NCI-H446 treated with DMSO at 0.1 percent for 48 hours (cell line): Measurements from ENCODE around the gene CCDC177.

Experiments used
- DNase-seq: peaks from one replicate; lab custom pipeline; 2025; lab: John Stamatoyannopoulos, UW

Gene CCDC177

GRCh38 chr14:69561893-69562292, 12.8 kb downstream of the CCDC177 start:
- DNase-seq = no peak

GRCh38 chr14:69560826-69561225, 13.8 kb downstream of the CCDC177 start:
- no peak for DNase-seq

GRCh38 chr14:69559581-69560011, 15.1 kb downstream of the CCDC177 start:
- peak; percentile 78 for DNase-seq

GRCh38 chr14:69558774-69559173, 15.9 kb downstream of the CCDC177 start:
- DNase-seq = no peak

DNA sequence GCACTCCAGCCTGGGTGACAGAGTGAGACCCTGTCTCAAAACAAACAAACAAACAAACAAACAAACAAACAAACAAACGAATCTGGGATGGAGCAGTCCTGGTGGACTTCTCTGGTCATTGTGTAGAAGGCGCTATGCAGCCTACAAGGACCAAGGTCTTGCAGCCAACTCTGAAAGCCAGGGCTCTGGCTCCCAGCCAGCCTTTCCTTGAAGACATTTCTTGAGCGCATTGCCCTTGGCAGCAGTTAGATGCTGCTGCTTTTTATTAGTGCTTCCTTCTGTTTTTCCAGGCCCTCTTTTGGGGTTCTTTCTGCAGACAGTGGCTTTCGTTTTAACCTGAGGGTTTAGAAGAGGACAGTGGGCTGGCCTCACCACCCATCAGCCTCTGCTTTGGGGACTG, 20.2 kb downstream of the CCDC177 start:
- DNase-seq = peak; percentile 32

- no peak for DNase-seq
Observed at GRCh38 chr14:69553252-69553651, 21.4 kb downstream of the CCDC177 start.

DNA sequence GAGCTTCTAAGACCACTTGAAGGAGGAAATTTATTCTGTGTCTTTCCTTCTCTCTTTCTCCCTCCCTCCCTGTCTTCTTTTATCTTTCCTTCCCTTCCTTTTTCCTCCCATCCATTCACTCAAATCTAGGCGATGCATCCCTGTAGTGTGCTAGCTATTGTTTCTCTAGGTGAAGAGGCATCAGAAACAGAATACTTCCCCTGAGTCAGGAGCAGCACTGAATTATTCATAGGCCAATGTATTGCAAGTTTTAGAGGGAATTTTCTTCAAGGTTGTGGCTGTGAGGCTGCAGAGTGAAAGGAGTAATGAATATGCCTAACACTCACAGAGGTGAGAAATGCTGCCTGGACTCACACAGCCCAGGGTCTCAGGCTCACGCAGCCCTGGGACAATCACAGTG, 23.2 kb downstream of the CCDC177 start:
- DNase-seq = no peak

GRCh38 chr14:69548566-69548965, 26.1 kb downstream of the CCDC177 start:
- no peak for DNase-seq

GRCh38 chr14:69547701-69548348, 26.8 kb downstream of the CCDC177 start:
- no peak for DNase-seq

GRCh38 chr14:69543341-69544115, 31.1 kb downstream of the CCDC177 start:
- DNase-seq = peak; percentile 10

DNA sequence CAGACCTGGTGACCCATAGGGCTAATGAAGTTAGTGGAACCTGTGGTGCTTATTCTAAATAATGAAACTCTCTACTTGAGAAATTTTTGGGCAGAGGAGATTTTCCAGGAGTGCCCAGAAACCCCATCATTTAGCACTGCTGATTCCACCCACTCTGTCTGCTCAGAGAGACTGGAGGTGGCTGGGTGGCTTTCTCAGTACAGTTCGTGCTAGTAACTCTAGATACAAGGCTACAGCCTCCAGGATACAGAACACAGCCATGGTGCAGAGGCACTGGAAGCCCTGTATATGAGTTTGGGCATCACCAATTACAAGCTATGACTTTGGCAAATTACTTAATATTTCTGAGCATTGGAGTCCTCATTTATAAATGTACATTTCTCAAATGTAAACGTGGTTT, 32.4 kb downstream of the CCDC177 start:
- DNase-seq = no peak

- DNase-seq = no peak
Observed at GRCh38 chr14:69540654-69541335, 33.9 kb downstream of the CCDC177 start.

DNA sequence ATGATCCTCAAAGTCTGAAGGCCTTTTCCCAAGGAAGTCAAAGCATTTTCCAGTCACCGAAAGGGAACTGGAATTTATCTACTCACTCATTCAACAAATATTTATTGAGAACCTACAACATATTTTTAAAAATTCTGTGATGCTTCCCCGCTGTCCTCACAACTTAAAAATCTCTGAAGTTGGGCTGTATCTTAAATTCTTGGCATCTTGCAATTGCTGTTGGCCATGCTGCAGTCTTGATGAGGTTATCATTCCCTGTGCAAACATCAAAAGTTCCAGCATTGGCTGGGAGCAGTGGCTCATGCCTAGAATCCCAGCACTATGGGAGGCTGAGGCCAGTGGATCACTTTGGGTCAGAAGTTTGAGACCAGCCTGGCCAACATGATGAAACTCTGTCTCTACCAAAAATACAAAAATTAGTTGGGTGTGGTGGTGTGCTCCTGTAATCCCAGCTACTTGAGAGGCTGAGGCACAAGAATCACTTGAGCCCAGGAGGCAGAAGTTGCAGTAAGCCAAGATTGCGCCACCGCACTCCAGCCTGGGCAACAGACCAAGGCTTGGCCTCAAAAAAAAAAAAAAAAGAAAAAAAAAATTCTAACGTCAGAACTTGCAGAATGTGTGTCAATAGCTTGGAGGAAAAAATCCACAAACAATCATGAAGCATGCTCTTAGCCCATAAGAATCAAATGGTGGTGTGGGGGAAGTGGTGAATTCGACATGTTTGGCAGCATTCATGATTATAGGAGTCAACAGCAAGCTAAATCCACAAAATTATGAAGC, 34.9 kb downstream of the CCDC177 start:
- no peak for DNase-seq

DNA sequence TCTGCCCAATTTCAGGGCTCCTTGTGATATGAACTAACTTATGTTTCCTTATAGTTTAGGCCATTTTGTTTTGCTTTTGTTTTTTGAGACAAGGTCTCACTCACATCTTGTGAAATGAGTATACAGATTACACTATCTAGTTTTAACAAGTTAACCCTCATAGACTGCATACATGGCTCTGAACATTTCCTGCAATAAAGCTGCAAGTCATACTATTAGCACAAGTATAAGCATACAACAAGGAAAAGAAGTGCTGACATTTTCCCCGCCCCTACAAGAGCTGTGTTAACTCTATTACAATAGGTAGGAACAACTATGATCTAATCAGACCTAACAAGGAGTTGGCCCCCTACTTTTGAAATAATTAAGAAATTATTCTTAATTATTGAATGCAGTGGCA, 35.9 kb downstream of the CCDC177 start:
- no peak for DNase-seq

- no peak for DNase-seq
Observed at GRCh38 chr14:69537900-69538299, 36.8 kb downstream of the CCDC177 start.

GRCh38 chr14:69536971-69537370, 37.7 kb downstream of the CCDC177 start:
- DNase-seq = no peak

GRCh38 chr14:69535230-69535848, 39.3 kb downstream of the CCDC177 start:
- DNase-seq = peak; percentile 19

DNA sequence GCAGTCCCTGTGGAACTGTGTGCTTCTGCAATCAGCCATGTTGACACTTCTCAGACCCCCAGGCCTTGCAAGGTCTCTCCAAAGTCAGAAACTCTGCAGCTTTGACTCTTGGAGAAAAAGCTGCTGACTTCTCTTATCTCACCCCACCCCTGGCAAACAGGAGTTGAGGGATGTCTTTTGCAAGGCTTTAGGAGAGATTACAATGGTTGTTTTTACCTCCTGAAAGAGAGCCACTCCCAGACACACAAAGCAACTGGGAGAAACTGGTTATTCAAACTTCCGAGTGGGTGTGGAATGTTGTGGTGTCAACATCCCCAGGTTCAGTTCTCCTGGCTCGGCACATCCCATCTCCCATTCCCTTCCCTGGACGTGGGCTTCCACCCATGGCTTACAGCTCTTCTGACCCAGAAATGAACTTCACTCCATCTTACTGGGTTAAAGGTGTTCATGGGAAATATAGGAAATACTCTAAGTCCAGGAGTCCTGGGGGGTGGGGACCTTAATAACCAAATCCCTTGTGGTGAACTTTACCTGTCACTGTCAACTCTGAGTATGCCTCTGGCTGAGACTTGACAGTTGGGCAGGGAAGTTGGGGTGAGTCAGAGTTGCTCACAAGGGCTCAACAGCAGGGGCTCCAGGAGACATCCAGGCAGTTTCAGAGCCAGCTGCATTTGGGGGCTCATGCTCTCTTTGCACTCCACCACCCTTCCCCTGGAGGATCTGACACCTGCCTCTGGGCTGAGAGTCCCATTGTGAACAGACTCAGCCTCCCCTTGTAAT, 41.9 kb downstream of the CCDC177 start:
- no peak for DNase-seq

GRCh38 chr14:69531135-69531534, 43.5 kb downstream of the CCDC177 start:
- no peak for DNase-seq

DNA sequence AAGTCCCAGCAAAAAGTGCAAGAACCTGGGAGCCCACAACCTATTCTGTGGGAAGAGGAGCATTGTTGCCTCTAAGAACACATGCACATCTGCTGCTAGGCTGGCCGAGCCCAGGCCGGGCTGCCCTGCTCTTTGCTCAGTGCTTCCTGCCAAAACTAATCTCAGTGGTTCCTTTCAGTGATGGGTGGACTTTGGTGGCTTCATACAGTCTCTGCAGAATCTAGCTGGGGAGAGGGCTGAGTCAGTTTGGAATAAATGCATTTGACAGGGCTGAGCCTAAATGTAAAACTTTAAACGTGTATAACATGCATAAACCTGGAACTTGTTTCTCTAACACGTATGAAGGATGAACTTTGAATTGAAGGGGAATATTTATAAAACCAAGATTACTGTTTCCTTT, 44.6 kb downstream of the CCDC177 start:
- no peak for DNase-seq

- DNase-seq = no peak
Observed at GRCh38 chr14:69529563-69529962, 45.1 kb downstream of the CCDC177 start.
